ENCODE measurements around the gene MADCAM1. TPM values are rescaled to one million over a fixed set of nuclear protein-coding genes. Genes with fewer than 3 reads are reported as not detected.

The MADCAM1 gene
- total and polyA plus RNA-seq, 2 of the 8 experiments (the other 6 are each of a cell fraction or from before 2014, with no cell fraction given) = 2.3 to 3.0 TPM

DNA sequence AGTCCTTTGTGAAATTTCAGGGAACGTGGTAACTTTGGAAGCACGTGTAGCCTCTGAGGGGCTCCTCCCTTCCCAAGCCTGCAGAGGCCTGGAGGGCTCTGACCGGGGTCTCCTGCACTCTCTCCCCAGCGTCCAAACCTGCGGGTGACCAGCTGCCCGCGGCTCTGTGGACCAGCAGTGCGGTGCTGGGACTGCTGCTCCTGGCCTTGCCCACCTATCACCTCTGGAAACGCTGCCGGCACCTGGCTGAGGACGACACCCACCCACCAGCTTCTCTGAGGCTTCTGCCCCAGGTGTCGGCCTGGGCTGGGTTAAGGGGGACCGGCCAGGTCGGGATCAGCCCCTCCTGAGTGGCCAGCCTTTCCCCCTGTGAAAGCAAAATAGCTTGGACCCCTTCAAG is 8.3 kb downstream of the MADCAM1 start (continued):
- TF ChIP-seq JUND (IDR thresholded peaks at IDR 0.05; ENCODE audit: low read length) = no peak
